ENCODE measurements around the gene TOM1.
"Not testable (repeated sequence)": the region's sequence is repeated elsewhere in the genome, so short reads cannot be mapped to it uniquely, and the experiment has no call there.

The TOM1 gene

GRCh38 chr22:35354068-35354467 is 54.4 kb downstream of the TOM1 start:
- no peak overlapping the region for H3K4me3 ChIP-seq (ENCODE audit: control insufficient read depth, low read depth, low read length)
- no peak for TF ChIP-seq CTCF (conservative IDR thresholded peaks at IDR 0.05; ENCODE audit: control insufficient read depth, insufficient read depth, low read depth, low read length)
- no peak for DNase-seq (ENCODE audit: low read depth)

GRCh38 chr22:35357883-35358621 is 58.4 kb downstream of the TOM1 start:
- H3K4me3 ChIP-seq (ENCODE audit: control insufficient read depth, low read depth, low read length): no peak overlapping the region
- DNase-seq (ENCODE audit: low read depth): peak; percentile 54
- TF ChIP-seq CTCF (conservative IDR thresholded peaks at IDR 0.05; ENCODE audit: control insufficient read depth, insufficient read depth, low read depth, low read length): no peak

DNA sequence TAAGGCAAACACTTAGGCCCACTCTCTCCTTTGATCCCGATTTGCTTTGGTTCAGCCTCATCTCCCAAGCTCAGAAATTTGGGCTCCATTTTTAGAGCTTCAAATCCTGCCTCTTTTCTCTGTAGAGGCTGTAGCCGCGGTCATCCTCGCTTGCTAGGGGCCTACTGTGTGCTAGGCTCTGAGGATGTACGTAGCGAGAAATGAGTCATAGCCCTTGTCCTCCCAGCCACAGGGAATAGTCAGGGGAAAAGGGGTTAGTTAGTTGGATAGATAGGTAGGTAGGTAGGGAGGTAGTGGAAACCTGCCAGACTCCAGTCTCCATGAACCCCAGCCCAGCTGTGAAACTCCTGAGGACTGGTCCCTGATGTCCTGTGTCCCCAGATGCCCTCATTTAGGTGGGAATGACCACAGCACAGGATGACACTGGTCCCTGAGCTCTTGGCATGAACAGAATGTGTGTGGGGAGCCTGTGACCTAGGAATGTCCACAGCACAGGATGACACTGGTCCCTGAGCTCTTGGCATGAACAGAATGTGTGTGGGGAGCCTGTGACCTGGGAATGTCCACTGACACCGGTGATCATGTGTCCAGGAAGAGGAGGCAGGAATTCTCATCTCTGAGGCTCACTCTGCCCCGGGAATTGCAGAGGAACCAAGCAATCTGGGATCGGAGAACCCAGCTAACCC is 59.8 kb downstream of the TOM1 start:
- TF ChIP-seq CTCF (conservative IDR thresholded peaks at IDR 0.05; ENCODE audit: control insufficient read depth, insufficient read depth, low read depth, low read length): no peak
- no peak for DNase-seq (ENCODE audit: low read depth)
- no peak overlapping the region for H3K4me3 ChIP-seq (ENCODE audit: control insufficient read depth, low read depth, low read length)

- no peak overlapping the region for H3K4me3 ChIP-seq (ENCODE audit: control insufficient read depth, low read depth, low read length)
- no peak for TF ChIP-seq CTCF (conservative IDR thresholded peaks at IDR 0.05; ENCODE audit: control insufficient read depth, insufficient read depth, low read depth, low read length)
- no peak for DNase-seq (ENCODE audit: low read depth)
Measured at GRCh38 chr22:35361001-35361558, 61.4 kb downstream of the TOM1 start.

DNA sequence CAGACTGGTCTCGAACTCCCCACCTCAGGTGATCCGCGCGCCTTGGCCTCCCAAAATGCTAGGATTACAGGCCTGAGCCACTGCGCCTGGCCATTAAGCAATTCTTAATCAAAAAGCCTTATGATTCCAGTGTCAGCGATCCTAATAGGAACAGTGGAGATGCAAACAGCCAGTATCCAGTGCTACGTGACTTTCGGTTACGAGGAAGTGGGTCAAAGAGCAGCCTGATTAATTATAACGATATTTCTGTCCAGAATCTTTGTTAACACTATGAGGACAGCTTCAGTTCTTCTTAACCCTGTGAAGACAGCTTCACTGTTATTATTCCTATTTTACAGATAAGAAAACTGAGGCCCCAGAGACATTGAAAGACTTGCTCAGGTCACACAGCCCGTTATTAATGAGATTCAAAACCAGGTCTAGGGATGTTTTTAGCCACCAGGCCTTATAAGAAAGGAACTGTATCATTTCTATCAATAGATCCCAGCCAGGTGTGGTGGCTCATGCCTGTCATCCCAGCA is 63.9 kb downstream of the TOM1 start:
- TF ChIP-seq CTCF (conservative IDR thresholded peaks at IDR 0.05; ENCODE audit: control insufficient read depth, insufficient read depth, low read depth, low read length): no peak
- no peak overlapping the region for H3K4me3 ChIP-seq (ENCODE audit: control insufficient read depth, low read depth, low read length)
- no peak for DNase-seq (ENCODE audit: low read depth)

GRCh38 chr22:35364230-35364629 is 64.5 kb downstream of the TOM1 start:
- peak; percentile 72 for DNase-seq (ENCODE audit: low read depth)
- not testable (repeated sequence) for H3K4me3 ChIP-seq (ENCODE audit: control insufficient read depth, low read depth, low read length)

DNA sequence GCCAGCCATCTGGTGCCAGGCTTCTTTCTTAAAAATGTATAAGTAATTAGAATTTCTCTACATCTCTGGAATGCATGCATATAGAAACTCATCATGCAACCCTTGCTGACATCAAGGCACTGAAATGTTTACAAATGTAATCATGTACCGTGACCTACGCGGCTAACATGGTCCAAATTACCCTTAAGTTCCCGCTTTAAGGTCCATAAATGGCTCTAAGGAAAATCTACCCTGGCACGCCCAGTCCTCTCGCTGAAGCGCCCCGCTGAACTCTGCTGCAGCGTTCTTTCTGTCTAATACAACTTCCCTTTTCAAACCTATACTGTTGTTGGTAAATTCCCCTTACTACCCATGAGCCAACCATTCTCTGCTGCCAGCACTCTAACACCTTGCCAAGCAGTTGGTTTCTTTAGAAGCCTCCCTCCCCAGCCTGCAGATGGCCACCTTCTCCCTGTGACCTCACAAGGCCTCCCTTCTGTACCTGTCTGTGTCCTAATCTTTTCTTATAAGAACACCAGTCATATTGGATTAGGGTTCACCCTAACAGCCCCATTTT is 67.7 kb downstream of the TOM1 start:
- H3K4me3 ChIP-seq (ENCODE audit: control insufficient read depth, low read depth, low read length): no peak overlapping the region
- no peak for TF ChIP-seq CTCF (conservative IDR thresholded peaks at IDR 0.05; ENCODE audit: control insufficient read depth, insufficient read depth, low read depth, low read length)
- DNase-seq (ENCODE audit: low read depth): no peak
